SK-N-SH treated with all-trans-retinoic acid at 6 μM for 48 hours (cell line): Measurements from ENCODE around the gene ATP7B.

ENCODE experiments used
- ARNTL ChIP-seq: fragments of 450-650 bp; formaldehyde crosslinking; IDR thresholded peaks from 2 replicates; pipeline ENCODE4 v1.5.0; 2020; ENCODE audit warnings: low read depth, mild to moderate bottlenecking, moderate library complexity, borderline replicate concordance
- CREB5 ChIP-seq: fragments of 250-450 bp; sonication (Bioruptor Pico); IDR thresholded peaks from 2 replicates; pipeline ENCODE4 v1.5.1; 2020; ENCODE audit warnings: low read depth, mild to moderate bottlenecking, moderate library complexity
- CSRNP3 ChIP-seq: fragments of 250-450 bp; sonication (Bioruptor Pico); IDR thresholded peaks from 2 replicates; pipeline ENCODE4 v1.5.1; 2021; ENCODE audit warnings: mild to moderate bottlenecking, moderate library complexity
- ESRRG ChIP-seq: fragments of 250-450 bp; sonication (Bioruptor Pico); IDR thresholded peaks from 2 replicates; pipeline ENCODE4 v1.6.1; 2021; ENCODE audit warnings: mild to moderate bottlenecking
- OSR1 ChIP-seq: fragments of 250-450 bp; sonication (Bioruptor Pico); IDR thresholded peaks from 2 replicates; pipeline ENCODE4 v1.8.0; 2022; ENCODE audit warnings: moderate library complexity, mild to moderate bottlenecking, inconsistent platforms
- PATZ1 ChIP-seq: fragments of 250-450 bp; sonication (Bioruptor Pico); IDR thresholded peaks from 2 replicates; pipeline ENCODE4 v1.8.0; 2020; ENCODE audit warnings: mild to moderate bottlenecking, moderate library complexity, borderline replicate concordance
- POU6F1 ChIP-seq: fragments of 250-450 bp; sonication (Bioruptor Pico); IDR thresholded peaks from 2 replicates; pipeline ENCODE4 v1.8.0; 2021; ENCODE audit warnings: low read depth, mild to moderate bottlenecking, moderate library complexity, borderline replicate concordance
- TCF4 ChIP-seq: fragments of 250-450 bp; sonication (Bioruptor Pico); IDR thresholded peaks from 2 replicates; pipeline ENCODE4 v1.8.0; 2021; ENCODE audit warnings: mild to moderate bottlenecking, moderate library complexity, borderline replicate concordance
- TOX ChIP-seq: fragments of 250-450 bp; sonication (Bioruptor Pico); IDR thresholded peaks from 2 replicates; pipeline ENCODE4 v1.8.0; 2021; ENCODE audit warnings: mild to moderate bottlenecking, moderate library complexity, borderline replicate concordance
- ZC3H10 ChIP-seq: fragments of 250-450 bp; sonication (Bioruptor Pico); IDR thresholded peaks from 2 replicates; pipeline ENCODE4 v1.5.1; 2021; ENCODE audit warnings: mild to moderate bottlenecking, moderate library complexity
- ZNF565 ChIP-seq: fragments of 450-650 bp; formaldehyde crosslinking; conservative IDR thresholded peaks from 2 replicates; pipeline ENCODE4 v1.5.0; 2020; ENCODE audit warnings: low read depth, mild to moderate bottlenecking, moderate library complexity
- ZNF8 ChIP-seq: fragments of 450-650 bp; formaldehyde crosslinking; IDR thresholded peaks from 2 replicates; pipeline ENCODE4 v1.5.0; 2020; ENCODE audit warnings: mild to moderate bottlenecking, moderate library complexity

GRCh38 chr13:51999510-51999911 is 11.7 kb downstream of the ATP7B start:
- TF ChIP-seq ZNF565 (CRISPR knock-in tag) = no peak
- no peak for TF ChIP-seq CREB5 (CRISPR knock-in tag)
- TF ChIP-seq TOX (CRISPR knock-in tag) = no peak
- TF ChIP-seq CSRNP3 (CRISPR knock-in tag) = no peak
- no peak for TF ChIP-seq PATZ1
- TF ChIP-seq ZNF8 = no peak
- TF ChIP-seq ARNTL (CRISPR knock-in tag) = no peak
- no peak for TF ChIP-seq POU6F1
- TF ChIP-seq ZC3H10 (CRISPR knock-in tag) = no peak
- no peak for TF ChIP-seq TCF4 (CRISPR knock-in tag)
- no peak for TF ChIP-seq ESRRG (CRISPR knock-in tag)
- no peak for TF ChIP-seq OSR1 (CRISPR knock-in tag)
